Cardiac muscle cell (in vitro differentiated cells and primary cell): ENCODE measurements around the gene TTPAL. TPM values are rescaled to one million over a fixed set of nuclear protein-coding genes. Genes with fewer than 3 reads are reported as not detected.

ENCODE experiments used
- DNase-seq, 2 donors: peaks; one replicate each; pipeline versions ENCODE4 v3.0.0 to v3.0.0-alpha.2; 2010 to 2017; ENCODE audit warnings: low read depth in 1 of 2, low spot score in 1 of 2
- H3K27ac ChIP-seq: fragments of 200-600 bp; sonication (generic); 2 replicates; pipeline ENCODE4 v1.5.1; 2016
- H3K27me3 ChIP-seq: fragments of 200-600 bp; sonication (generic); 2 replicates; pipeline ENCODE4 v1.6.0; 2016; ENCODE audit warnings: control low read depth
- H3K36me3 ChIP-seq: fragments of 200-600 bp; sonication (generic); 2 replicates; pipeline ENCODE4 v1.5.1; 2016; ENCODE audit warnings: control low read depth
- H3K4me1 ChIP-seq: fragments of 200-600 bp; sonication (generic); 2 replicates; pipeline ENCODE4 v1.8.1; 2017; ENCODE audit warnings: low read depth, mild to moderate bottlenecking, mixed run types
- H3K4me3 ChIP-seq: fragments of 200-600 bp; sonication (generic); 2 replicates; pipeline ENCODE4 v1.5.1; 2016; ENCODE audit warnings: mild to moderate bottlenecking
- H3K9me3 ChIP-seq: fragments of 200-600 bp; sonication (generic); 2 replicates; pipeline ENCODE4 v1.5.1; 2017; ENCODE audit warnings: low read depth, mild to moderate bottlenecking, control low read depth
- polyA plus RNA-seq: library from polyadenylated mRNA; unstranded; fragments of >200 nt; fragmentation: Nextera tagmentation; extraction: Ambion mirVana; gene quantifications from 2 replicates; pipeline ENCODE4 v1.2.1, GENCODE V29; 2016
- total RNA-seq: library from RNA; depleted of rRNA; stranded (reverse); fragments of >200 nt; gene quantifications from 2 replicates; pipeline ENCODE4 v1.2.3, GENCODE V29; 2016
- TF ChIP-seq, protein P1 (sequence below): IDR thresholded peaks from 2 replicates; pipeline ENCODE4 v1.5.1; 2012; ENCODE audit warnings: low read depth, mild to moderate bottlenecking, low read length

The TTPAL gene
- total and polyA plus RNA-seq, 2 experiments from 2014 or later = 6.1 to 9.8 TPM

DNA sequence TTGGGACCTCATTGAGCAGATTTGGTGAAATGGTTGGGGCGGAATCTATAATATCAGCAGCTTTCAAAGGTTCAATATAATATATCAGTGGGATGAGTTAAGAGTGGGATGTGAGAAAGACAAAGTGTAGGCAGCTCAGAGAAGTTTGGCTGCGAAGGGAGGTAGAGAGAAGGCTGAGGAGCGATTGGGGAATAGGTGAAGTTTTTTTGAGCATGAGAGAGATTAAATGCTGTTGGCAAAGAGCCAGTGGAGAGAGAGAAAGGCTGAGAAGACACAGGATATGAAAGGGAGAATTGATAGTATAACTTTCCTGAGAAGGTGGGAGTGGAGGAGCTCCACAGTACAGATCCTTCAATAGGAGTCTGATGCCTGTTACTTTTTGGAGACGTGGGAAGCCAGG, 58.3 kb downstream of the TTPAL start:
- H3K36me3 ChIP-seq = no peaks in the 10 kb centered on the region
- DNase-seq = no peak
- no peaks in the 10 kb centered on the region for H3K9me3 ChIP-seq
- H3K4me3 ChIP-seq = no peak overlapping the region
- H3K27me3 ChIP-seq = no peaks in the 10 kb centered on the region
- TF ChIP-seq, protein P1, sequence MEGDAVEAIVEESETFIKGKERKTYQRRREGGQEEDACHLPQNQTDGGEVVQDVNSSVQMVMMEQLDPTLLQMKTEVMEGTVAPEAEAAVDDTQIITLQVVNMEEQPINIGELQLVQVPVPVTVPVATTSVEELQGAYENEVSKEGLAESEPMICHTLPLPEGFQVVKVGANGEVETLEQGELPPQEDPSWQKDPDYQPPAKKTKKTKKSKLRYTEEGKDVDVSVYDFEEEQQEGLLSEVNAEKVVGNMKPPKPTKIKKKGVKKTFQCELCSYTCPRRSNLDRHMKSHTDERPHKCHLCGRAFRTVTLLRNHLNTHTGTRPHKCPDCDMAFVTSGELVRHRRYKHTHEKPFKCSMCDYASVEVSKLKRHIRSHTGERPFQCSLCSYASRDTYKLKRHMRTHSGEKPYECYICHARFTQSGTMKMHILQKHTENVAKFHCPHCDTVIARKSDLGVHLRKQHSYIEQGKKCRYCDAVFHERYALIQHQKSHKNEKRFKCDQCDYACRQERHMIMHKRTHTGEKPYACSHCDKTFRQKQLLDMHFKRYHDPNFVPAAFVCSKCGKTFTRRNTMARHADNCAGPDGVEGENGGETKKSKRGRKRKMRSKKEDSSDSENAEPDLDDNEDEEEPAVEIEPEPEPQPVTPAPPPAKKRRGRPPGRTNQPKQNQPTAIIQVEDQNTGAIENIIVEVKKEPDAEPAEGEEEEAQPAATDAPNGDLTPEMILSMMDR = no peak
- no peak overlapping the region for H3K27ac ChIP-seq
- H3K4me1 ChIP-seq = no peaks in the 10 kb centered on the region

DNA sequence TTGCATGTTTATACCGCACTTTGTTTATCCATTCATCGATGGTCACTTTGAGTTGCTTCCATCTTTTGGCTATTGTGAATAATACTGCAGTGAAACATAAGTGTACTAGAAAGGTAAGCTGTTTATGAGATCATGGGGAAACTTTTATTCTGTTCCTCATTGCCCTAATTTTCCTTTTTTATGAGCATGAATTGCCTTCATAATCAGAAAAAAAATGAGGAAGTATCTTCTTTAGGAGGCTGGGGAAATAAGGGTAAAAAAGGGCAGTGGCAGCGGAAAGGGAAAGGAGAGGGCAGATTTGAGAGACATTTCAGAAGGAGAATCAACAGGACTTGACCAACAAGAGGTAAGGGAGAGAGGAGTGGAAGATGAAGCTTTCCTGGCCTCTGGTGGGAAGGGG, 60.5 kb downstream of the TTPAL start:
- Histone ChIP-seq H3K4me3 (no peak overlapping the region), H3K27me3 (no peaks in the 10 kb centered on the region), H3K27ac (no peak overlapping the region), H3K9me3 (no peaks in the 10 kb centered on the region), H3K36me3 (no peaks in the 10 kb centered on the region), H3K4me1 (no peaks in the 10 kb centered on the region)
- TF ChIP-seq, protein P1 = no peak
- no peak for DNase-seq

DNA sequence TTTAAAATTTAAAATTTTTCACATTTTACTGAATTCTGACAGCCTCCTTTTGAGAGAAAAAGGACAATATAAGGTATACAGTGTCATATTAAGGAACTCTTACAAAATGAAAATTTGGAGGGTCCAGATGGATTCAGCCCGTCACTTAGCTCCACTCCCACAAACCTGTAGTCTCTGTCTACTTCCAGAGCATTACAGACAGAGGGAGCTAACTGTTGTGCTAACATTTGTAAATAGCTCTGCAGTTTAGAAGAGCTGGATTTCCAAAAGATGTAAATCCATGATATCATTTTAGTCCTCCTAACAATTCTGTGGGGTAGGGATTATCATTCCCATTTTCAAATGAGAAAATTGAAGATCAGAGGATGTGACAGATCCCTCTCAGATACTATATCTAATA, 62.3 kb downstream of the TTPAL start:
- no peak for DNase-seq
- H3K36me3 ChIP-seq = no peaks in the 10 kb centered on the region
- no peak overlapping the region for H3K4me3 ChIP-seq
- H3K9me3 ChIP-seq = no peaks in the 10 kb centered on the region
- H3K27ac ChIP-seq = no peak overlapping the region
- TF ChIP-seq, protein P1 = no peak
- no peaks in the 10 kb centered on the region for H3K27me3 ChIP-seq
- peaks cover 11% of the 10 kb centered on the region for H3K4me1 ChIP-seq

DNA sequence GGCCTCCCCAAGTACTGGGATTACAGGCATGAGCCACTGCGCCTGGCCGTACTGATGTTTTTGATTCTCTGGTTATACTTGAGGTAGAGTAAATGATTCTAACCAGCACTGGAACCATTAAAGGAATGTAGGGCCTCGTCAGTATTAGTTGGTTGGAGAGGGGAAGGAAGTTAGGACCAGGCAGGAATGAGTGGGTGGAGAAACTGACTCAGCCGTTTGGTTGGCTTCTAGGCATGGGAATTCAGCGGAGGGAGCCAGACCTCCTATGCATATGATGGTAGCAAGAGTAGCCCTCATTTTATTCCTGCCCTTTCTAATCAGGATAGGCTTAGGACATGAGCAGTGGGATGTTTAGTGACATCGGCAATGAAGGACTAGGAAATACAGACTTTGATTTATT, 65.2 kb downstream of the TTPAL start:
- Histone ChIP-seq H3K4me1 (peaks cover 23% of the 10 kb centered on the region), H3K4me3 (no peak overlapping the region), H3K9me3 (no peaks in the 10 kb centered on the region), H3K27ac (no peak overlapping the region), H3K27me3 (no peaks in the 10 kb centered on the region), H3K36me3 (no peaks in the 10 kb centered on the region)
- TF ChIP-seq, protein P1 = no peak
- DNase-seq = peak in 1 of 2 donors; percentile 70

DNA sequence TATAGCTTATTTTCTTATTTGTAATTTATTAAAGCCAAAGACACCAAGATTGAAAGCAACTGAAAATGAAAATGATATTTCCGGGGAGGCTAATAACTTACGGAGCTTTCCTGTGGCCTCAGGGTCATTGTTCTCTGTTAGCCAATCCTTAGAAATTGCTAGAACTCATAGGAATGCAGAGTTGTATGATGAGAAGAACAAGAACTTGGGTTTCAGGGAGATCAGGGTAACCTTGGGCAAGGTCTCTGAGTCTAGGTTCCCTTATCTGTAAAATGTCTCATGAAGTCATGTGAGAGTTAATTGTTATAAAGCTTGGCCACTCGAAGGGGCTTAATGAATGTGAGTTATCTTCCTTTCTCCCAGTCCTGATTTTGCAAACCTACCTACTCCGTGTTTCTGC, 66.3 kb downstream of the TTPAL start:
- H3K4me1 ChIP-seq = peaks cover 23% of the 10 kb centered on the region
- no peak overlapping the region for H3K27ac ChIP-seq
- H3K4me3 ChIP-seq = no peak overlapping the region
- TF ChIP-seq, protein P1 = no peak
- H3K36me3 ChIP-seq = no peaks in the 10 kb centered on the region
- H3K9me3 ChIP-seq = no peaks in the 10 kb centered on the region
- DNase-seq = peak; percentile 27 to 28
- H3K27me3 ChIP-seq = no peaks in the 10 kb centered on the region

DNA sequence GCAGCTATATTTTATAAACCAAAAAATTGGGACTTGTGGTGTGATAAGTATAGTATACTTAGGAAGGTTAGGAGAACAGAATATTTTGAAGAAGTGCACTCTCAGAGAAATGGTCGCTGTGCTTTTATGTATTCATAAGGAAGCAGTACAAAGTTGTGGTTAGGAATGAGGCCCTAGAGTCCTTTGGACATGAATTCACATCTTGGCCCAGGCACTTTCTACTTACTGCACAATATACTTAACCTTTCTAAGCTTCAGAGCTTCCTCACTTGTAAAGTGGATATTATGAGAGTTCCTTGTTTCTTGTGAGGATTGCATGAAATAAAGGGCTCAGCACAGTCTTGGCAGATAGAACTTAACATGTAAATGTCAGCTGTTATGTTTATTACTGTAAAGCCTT, 67.2 kb downstream of the TTPAL start:
- TF ChIP-seq, protein P1 = no peak
- Histone ChIP-seq H3K4me3 (no peak overlapping the region), H3K9me3 (no peaks in the 10 kb centered on the region), H3K4me1 (peaks cover 23% of the 10 kb centered on the region), H3K27ac (no peak overlapping the region), H3K27me3 (no peaks in the 10 kb centered on the region), H3K36me3 (no peaks in the 10 kb centered on the region)
- no peak for DNase-seq
